ENCODE results near the gene CASQ2. TPM values are rescaled to one million over a fixed set of nuclear protein-coding genes. Genes with fewer than 3 reads are reported as not detected.

CASQ2 gene
- total and polyA plus RNA-seq, 10 of the 15 experiments (the other 5 are each of a cell fraction or from before 2014, with no cell fraction given) = not detected

DNA sequence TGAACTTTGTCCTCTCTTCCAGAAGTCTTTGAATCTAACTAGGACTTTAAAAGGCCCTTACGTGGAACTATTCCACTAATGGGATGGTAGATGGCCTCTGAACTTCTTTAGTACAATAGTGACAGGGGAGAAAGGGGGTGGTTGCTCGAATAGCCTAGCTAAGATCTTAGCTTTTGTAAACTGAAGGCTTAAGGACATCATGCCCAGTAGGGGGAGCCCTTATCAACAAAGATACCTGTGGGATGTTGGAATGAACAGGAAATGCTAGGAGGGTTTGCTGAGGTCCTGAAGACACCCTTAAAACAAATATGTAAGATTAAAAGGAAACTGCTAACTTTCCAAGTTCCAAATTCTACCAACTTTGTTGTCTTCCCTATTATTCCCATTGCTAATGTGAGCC, 39.2 kb upstream of the CASQ2 start:
- in situ Hi-C loops (cut with MboI) (loop anchor here (5.0 kb wide), 1 partner anchor 175 kb away; no protein-coding TSS in a partner anchor), intact Hi-C loops (cut with micrococcal nuclease; ENCODE audit: unreplicated experiment) (loop anchor here (1.0 kb wide), 1 partner anchor 174 kb away; no protein-coding TSS in a partner anchor)
- SMC1A ChIA-PET (ENCODE audit: uncharacterized antibody, unreplicated experiment) = interaction anchor here (0.7 to 1.6 kb wide), 8 partner anchors 168 to 1321 kb away, joined by 3 to 15 read pairs (median 4); no protein-coding TSS in a partner anchor
- H3K4me3 ChIP-seq = no peak overlapping the region
- H2AFZ ChIP-seq (ENCODE audit: control insufficient read depth, low read depth, low read length) = no peak overlapping the region
- TF ChIP-seq SMC3 (IDR thresholded peaks at IDR 0.05; ENCODE audit: borderline replicate concordance, low read length) = peak; percentile 79
- TF ChIP-seq ZNF207 (IDR thresholded peaks at IDR 0.05; ENCODE audit: borderline replicate concordance) = no peak
- TF ChIP-seq RAD21 (IDR thresholded peaks at IDR 0.05; ENCODE audit: insufficient read depth, low read depth, low read length) = peak; percentile 70
- TF ChIP-seq, protein P1, sequence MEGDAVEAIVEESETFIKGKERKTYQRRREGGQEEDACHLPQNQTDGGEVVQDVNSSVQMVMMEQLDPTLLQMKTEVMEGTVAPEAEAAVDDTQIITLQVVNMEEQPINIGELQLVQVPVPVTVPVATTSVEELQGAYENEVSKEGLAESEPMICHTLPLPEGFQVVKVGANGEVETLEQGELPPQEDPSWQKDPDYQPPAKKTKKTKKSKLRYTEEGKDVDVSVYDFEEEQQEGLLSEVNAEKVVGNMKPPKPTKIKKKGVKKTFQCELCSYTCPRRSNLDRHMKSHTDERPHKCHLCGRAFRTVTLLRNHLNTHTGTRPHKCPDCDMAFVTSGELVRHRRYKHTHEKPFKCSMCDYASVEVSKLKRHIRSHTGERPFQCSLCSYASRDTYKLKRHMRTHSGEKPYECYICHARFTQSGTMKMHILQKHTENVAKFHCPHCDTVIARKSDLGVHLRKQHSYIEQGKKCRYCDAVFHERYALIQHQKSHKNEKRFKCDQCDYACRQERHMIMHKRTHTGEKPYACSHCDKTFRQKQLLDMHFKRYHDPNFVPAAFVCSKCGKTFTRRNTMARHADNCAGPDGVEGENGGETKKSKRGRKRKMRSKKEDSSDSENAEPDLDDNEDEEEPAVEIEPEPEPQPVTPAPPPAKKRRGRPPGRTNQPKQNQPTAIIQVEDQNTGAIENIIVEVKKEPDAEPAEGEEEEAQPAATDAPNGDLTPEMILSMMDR (IDR thresholded peaks at IDR 0.05 in 2 of 3, conservative IDR thresholded peaks at IDR 0.05 in 1 of 3; ENCODE audit: control insufficient read depth in 2 of 3, extremely low read depth in 1 of 3, insufficient read depth in 1 of 3, low read depth in 3 of 3, low read length in 3 of 3) = peak; percentile 66 to 73 (median 73); a peak in 5 of 6 replicates
- no peak for TF ChIP-seq DPF2 (IDR thresholded peaks at IDR 0.05)
- no peak overlapping the region for H3K27ac ChIP-seq (ENCODE audit: control insufficient read depth, insufficient read depth)
- POLR2A ChIA-PET = no interaction called here
- 0% methylated on average over 2 of the region's 2 CpGs for WGBS (ENCODE audit: insufficient coverage, insufficient replicate concordance, low lambda C conversion rate, missing lambda C conversion rate)
- ATAC-seq = peak; percentile 86
- BruUV-seq (replicated peaks) = no TSS peak
- no peaks in the 10 kb centered on the region for H3K36me3 ChIP-seq (ENCODE audit: control insufficient read depth in 2 of 2, insufficient read depth in 2 of 2, low read length in 1 of 2)
- RAD21 ChIA-PET (ENCODE audit: unreplicated experiment) = interaction anchor here (0.6 to 2.0 kb wide), 7 partner anchors 173 to 691 kb away, joined by 3 to 20 read pairs (median 4); no protein-coding TSS in a partner anchor
- H3K9ac ChIP-seq (ENCODE audit: control insufficient read depth, insufficient read depth, low read length) = no peak overlapping the region
- H3K27me3 ChIP-seq (replicated peaks in 1 of 2; ENCODE audit: control insufficient read depth in 2 of 2, insufficient read depth in 2 of 2, low read length in 1 of 2) = peaks cover 0 to 2% of the 10 kb centered on the region in 2 experiments; a peak in 1 of 4 replicates
- DNase-seq (ENCODE audit: low read depth, low spot score) = peak; percentile 13
- CTCF ChIA-PET = interaction anchor here (0.6 to 11.4 kb wide), 8 partner anchors 14 to 691 kb away, joined by 3 to 132 read pairs (median 4); no protein-coding TSS in a partner anchor
- H3K79me2 ChIP-seq (ENCODE audit: control insufficient read depth, insufficient read depth, low read length) = no peaks in the 10 kb centered on the region
- FAIRE-seq = peak; percentile 59
- no peaks in the 10 kb centered on the region for H3K4me1 ChIP-seq (ENCODE audit: control insufficient read depth, insufficient read depth, low read length)
- H4K20me1 ChIP-seq (ENCODE audit: control insufficient read depth, insufficient read depth) = no peaks in the 10 kb centered on the region
- no peaks in the 10 kb centered on the region for H3K9me3 ChIP-seq (replicated peaks; ENCODE audit: control insufficient read depth, insufficient read depth, low read length)
- no peak overlapping the region for H3K4me2 ChIP-seq (ENCODE audit: control insufficient read depth, insufficient read depth)
